Stimulated activated CD8-positive, alpha-beta memory T cell treated with anti-CD3 and anti-CD28 coated beads, Interleukin-2, amount 100 ng/mL, for 1 hour (primary cell): ENCODE data around the gene RNPEPL1.

ENCODE experiments used
- DNase-seq, 2 donors: peaks; one replicate each; pipeline ENCODE4 v3.0.0-alpha.2; 2020; ENCODE audit warnings: low read depth in 2 of 2

The RNPEPL1 gene

DNA sequence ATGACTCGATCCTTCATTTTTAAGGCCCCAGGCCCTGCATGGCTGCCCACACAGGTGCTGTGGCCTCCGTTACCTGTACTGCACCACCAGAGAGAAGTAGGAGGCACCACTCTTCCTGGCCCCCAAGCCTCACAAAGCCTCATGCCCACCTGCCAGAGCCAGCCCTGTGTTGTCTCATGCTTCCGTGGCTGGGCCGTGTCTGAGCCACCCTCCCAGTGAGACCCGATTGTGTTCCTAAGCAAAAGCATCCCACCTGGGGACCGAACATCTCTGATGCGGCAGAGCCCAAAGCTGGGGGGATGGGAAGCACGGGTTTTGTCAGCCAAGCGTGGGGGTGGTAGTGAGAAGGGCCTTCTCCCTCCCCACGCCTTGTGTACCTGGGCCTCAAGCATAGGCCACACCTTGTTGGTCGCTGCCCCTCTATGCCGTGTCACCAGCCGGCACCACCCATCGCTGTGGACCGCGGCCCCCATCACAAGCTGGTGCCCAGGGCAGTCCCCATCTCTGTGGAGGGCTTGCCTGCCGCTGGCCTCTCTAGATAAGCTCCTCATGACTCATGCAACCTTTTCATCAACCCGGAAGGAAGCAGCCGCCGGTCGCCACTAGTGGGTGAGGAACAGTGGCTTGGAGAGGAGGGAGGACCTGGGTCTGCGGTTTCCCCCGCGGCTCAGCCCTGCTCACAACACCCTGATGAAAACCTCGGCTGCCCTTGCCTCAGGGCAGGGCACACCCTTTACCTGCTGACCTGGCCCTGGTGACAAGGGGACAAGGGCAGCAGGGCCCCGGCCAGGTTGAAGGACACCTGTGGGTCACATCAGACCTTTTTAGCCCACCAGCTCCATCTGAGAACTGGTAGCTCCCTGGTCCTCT, 2.7 kb upstream of the RNPEPL1 start:
- peak; percentile 80 to 83 for DNase-seq

DNA sequence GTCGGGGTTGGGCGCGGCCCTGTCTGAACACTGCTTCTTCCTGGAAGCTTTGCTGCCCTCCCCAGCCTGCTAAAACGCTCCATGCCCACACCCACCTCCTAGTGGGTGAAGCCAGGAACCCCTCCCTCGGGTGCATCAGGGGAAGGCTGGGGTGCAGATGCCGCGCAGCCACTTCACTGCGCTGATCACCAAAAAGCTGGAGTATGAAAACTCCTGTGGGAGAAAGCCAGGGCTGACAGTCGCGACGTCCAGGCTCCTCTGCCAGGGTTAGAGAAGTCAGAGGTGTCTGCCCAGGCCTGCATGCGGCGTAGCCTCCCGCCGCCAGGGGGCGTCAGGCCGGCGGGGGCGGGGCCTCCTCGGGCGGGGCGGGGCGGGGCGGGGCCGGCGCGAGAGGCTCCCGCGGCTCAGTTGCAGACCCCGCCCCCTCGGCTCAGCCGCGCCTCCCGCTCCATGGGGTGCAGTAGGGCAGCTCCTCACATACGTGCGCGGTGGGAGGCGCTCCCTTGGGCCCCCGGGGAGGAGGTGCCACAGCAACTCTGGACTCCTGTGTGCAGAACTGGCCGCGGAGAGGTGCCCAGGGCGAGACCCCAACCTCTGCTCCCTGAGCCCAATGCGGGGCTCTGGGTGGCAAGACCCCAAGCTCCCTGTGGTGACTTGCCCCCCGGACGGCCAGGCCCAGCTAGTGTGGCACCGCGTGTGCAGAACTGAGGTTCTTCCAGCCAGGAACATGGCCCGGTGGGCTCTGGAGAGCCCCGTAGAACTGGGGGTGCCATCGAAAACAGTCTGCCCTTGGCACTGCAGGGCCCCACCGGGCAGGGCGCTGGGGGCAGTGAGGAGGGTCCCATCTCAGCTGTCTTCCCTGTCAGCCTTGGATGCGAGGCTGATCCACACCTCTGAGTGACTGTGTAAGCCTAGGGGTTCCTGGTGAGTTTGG, 1.8 kb upstream of the RNPEPL1 start:
- DNase-seq: peak; percentile 86 to 91

DNA sequence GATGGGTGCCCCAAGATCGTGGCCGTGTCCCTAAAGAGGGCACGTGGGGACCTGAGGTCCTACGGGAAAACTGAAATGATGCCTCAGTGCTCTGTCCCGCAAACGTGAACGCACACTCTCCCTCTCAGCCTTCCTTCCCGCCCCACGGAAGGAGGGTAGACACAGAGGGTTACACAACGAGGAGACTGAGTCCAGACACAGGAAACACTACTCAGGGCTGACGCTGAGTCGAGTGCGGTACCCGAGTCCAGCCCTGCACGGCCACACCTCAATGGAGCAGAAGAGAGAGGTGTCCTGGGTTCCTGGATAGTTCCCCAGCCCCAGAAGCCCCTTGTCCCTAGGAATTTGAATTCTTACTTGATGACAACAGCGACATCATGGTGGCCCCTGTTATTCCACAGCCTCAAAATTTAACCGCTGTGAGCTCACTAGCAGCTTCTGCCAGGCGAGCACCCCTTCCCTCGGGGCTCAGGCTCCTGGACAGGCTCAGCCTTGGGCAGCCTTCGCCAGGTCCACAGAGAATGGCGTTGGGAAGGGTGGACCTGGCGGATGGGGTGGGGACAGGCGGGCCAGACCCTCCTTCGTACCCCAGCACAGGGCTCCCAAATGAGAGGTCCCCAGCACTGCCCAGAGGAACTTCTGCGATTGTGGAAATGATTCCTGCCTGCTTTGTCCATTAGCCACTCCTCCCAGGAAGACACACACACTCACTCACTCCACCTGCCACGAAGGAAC, 980 bp upstream of the RNPEPL1 start:
- DNase-seq: no peak

DNA sequence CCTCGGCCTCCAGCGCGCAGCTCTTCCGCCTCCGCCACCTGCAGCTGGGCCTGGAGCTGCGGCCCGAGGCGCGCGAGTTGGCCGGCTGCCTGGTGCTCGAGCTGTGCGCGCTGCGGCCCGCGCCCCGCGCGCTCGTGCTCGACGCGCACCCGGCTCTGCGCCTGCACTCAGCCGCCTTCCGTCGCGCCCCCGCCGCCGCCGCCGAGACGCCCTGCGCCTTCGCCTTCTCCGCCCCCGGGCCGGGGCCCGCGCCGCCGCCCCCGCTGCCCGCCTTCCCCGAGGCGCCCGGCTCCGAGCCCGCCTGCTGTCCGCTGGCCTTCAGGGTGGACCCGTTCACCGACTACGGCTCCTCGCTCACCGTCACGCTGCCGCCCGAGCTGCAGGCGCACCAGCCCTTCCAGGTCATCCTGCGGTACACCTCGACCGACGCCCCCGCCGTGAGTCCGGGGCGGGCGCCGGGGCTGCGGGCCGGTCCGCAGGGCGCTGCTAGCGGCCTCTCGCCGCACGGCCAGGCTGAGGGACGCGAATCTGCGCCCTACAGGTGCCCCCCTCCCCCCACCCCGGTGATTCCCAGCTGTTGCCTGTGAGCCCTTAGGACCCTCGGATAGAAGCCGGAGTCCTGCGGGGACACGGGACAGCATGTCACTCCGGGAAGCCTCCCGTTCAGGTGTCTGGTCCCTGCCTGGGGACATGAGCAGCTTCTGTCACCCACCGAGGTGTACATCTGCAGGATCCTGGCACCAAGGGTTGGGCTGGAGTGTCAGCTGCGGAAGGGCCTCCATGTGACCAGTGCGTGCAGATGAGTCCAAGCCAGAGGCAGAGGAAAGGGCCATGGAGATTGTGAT, 616 bp downstream of the RNPEPL1 start:
- peak in 1 of 2 donors; percentile 38 for DNase-seq

DNA sequence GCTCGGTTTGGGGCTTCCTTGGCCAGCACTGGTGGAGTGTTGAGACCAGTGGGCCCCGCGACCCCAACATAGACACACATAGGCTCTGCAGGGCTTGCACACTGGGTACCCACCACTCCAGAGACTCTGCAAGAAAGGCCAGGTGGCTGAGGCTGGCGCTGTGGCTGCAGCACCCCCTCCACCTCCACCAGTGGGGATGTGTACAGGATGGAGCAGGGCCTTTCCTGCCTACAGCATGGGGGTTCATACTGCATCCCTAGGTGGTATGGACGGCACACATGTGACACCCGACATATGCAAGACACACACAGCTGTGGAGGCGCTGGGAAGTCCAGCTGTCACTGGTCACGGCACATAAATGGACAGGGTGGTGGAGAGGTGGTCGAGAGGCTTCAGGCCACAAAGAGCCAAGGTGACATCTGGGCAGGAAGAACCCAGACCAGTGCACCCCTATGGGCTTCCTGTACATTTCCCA, 1.3 kb downstream of the RNPEPL1 start:
- no peak for DNase-seq

DNA sequence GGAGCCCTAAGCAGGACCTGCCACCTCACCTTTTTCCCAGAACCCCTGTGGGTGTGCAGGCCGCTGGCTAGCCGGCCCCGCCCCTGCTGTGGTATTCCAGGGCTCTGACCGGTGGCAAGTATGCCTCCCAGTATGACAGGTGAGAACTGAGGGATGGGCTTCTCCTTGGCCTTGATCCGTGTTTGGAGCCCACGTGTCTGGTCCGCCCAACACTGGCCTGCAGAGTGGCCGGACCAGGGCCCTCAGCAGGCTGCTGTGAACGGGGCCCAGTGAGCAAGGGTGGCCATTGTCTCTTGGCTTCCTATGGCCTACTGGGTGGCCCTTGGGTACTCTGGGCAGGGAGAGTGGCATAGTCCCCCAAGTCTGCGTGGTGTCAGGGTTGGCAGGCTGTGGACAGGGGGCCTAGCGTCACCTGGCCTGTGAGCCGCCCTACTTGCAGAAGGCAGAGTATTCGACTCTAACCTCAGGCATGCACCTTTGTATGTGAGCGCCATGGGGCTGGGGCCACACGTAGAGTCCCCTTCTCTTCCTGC, 1.8 kb downstream of the RNPEPL1 start:
- no peak for DNase-seq

DNA sequence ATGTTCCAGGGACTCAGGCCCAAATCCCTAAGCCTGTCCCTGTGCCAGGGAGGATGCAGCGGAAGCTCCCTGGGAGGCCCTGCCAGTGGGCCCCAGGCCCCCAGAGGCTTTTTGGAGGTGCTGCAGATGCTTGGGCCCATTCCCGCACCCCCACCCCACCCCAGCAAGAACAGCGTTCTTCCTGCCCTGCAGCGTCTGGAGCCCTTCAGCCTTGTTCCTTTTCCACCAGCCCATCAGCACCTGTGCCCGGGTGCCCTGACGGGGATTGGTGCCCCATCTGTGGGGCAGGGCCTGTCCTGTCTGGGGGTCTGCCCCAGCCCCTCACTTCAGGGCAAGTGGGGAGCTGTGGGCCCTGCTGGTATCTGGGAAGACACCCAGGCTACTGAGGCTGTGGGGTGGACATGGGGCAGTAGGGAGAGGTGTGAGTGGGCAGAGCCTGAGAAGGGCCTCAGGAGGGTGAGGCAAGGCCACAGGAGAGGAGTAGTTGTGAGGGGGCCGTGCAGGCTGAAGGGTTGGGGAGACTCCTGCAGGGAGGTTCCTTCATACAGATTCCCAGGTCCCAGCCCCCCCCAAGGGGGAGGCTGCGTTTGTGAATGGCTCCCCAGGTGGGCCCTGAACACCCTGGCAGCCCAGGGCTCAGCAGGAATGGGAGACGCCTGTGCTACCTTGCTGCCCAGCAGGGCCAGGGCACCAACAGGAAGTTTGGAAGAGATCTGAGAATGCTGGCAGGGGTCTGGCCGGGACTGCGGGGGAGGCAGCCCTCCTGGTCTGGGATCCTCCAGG, 2.4 kb downstream of the RNPEPL1 start:
- no peak for DNase-seq

DNA sequence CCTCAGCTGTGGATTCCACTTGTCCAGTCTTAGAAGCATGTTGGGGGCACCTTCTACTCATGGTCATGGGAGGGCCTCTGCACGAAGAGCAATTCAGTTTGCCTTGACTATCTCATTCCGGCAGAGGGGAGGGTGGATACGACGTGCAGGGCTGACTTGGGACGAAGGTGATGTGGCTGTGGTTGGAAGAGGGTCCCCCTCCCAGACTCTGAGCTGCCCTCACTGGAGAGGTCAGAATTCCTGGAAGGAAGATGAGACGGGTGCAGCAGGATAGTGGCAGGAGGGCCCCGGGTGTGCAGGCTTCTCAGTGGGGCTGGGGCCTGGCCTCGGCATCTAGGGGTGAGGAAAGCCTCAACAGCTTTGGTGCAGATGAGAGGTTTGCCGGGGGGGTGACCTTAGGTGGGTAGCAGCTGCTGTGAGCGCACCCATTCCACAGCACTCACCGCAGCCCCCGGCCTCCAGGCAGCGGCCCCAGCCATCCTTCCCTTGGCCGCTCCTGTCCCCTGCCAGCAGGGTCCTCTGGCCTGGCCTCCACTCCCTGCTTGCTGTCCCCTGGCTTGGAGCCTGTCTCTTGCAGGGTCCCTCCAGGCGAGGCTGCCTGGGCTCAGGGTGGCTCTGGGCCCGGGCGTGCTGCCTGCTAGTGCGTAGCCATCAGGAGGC, 3.2 kb downstream of the RNPEPL1 start:
- DNase-seq: no peak

DNA sequence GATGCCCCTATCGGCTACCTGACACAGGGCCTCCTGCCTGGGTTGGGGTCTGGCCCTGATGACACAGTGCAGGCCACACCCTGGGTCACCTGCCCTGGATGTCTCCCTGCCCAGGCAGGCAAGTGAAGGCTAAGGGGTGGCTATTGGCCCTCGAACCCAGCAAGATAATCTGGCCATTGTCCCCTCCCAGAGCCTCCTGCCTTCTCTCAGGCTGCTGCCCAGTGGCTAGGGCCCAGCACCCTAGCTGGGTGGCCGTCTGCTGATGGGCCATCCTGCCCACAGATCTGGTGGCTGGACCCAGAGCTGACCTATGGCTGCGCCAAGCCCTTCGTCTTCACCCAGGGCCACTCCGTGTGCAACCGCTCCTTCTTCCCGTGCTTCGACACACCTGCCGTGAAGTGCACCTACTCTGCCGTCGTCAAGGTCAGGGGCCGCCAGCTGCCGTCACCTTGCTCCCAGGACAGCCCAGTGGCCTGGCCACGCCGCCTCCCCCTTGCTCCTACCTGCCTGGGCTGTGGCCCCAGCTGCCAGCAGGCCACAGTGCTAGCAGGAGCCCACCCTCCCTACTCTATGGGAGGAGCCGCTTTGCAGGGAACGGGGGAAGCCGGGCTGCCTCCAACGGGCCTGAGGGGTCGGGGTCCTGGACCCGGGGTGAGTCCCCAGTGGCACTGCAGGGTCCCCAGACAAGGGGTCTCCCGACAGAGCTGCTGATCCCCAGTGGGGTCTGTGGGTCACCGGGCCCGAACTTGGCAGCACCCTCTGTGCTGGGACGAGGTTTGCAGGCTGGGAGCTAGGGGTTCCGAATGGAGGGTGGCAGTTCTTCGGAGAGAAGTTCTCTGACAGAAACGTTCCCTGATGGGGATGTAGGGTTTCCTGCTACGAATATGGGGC, 4.1 kb downstream of the RNPEPL1 start:
- DNase-seq: no peak

DNA sequence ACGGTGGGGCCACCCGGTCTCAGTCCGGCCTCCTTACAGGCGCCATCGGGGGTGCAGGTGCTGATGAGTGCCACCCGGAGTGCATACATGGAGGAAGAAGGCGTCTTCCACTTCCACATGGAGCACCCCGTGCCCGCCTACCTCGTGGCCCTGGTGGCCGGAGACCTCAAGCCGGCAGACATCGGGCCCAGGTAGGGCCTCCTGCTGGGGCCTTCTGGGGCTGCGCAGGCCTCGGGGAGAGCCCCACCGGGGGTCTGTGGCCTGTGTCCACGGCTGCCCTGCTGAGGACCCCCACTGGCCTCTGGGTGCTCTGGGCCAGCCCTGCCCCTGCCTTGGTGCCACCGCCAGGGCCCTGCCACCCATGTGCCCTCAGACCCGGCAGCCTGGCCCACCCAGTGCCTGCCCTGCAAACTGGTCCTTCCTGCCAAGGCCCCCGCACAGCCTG, 4.8 kb downstream of the RNPEPL1 start:
- DNase-seq: no peak

DNA sequence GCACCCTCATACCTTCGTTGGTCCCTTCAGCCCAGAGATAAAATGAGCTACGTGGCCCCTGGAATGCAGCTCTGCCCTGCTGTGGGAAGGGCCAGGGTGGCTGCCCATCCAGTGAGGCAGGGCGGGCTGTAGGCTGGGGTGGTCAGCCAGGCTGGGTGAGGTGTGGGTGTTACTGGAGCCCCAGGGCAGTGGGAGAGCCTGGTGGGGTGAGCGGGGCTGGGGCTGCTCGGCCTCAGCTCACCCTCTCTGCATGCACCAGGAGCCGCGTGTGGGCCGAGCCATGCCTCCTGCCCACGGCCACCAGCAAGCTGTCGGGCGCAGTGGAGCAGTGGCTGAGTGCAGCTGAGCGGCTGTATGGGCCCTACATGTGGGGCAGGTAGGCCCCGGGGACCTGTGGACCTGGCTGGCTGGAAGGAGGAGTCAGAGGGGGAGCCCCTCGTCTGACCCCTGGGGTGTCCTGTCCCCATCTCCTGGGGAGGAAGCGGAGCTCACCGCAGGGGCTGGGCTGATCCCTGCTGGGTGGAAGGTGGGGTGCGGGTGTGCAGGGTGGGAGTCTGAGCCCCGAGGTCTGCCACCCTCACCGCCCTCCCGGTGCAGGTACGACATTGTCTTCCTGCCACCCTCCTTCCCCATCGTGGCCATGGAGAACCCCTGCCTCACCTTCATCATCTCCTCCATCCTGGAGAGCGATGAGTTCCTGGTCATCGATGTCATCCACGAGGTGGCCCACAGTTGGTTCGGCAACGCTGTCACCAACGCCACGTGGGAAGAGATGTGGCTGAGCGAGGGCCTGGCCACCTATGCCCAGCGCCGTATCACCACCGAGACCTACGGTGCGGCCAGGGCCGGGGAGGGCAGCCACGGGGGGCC, 5.5 kb downstream of the RNPEPL1 start:
- no peak for DNase-seq

DNA sequence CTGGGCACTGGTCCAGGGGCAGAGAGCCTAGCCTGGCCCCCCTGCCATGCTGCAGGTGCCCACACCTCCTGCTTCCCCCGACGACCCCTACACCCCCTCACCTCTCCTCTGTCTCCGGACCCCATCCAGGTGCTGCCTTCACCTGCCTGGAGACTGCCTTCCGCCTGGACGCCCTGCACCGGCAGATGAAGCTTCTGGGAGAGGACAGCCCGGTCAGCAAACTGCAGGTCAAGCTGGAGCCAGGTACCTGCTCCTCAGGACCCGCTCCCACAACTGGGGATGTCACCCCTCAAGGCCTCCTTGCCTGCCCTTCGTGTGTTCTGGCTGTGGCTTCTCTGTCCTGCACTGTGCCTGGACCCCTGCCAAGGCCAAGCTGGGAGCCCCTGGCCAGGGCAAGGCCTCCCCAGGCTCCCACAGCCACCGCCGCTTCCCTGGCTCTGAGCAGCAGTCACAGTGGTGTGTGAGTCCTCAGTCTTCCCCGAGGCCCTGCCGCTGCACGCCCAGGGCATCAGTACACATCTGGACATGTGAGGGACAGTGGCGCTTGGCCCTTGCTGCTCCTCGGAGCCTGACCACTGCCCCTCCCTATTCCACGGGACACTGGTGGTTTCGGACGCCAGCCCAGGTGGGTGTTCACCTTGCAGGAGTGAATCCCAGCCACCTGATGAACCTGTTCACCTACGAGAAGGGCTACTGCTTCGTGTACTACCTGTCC, 6.3 kb downstream of the RNPEPL1 start:
- DNase-seq: no peak

DNA sequence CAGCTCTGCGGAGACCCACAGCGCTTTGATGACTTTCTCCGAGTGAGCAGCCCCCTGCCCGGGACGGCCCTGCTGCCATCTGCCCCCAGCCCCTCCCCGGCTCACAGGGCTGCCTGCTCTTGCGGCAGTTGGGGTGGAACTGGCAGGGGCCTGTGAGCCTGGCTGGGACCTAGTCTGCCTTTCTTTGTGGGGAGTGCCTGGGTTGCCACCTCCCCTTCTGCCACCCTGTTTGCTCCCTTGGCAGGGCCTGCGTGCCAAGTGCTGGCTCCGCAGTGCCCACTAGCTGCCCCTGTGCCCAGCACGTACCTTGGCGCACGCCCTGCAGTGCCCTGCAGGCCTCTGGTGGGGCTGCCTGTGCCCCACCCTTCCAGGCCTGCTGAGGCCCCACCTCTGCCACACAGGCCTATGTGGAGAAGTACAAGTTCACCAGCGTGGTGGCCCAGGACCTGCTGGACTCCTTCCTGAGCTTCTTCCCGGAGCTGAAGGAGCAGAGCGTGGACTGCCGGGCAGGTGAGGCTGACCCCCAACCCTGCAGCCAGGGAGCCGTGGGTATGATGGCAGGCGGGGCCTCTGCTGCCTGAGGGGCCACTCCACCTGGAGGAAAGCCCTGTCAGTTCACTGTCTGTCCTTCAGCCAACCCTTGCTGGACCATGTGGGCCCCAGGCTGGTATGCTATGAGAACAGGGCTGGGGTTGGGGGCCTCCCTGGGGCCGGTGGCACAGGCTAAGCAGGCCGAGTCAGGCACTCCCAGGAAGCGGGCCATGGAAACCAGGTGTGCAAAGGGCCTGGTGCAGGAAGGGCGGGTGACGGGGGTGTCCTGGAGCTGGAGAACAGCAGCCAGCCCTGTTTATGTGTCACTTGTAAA, 7.0 kb downstream of the RNPEPL1 start:
- DNase-seq: no peak

DNA sequence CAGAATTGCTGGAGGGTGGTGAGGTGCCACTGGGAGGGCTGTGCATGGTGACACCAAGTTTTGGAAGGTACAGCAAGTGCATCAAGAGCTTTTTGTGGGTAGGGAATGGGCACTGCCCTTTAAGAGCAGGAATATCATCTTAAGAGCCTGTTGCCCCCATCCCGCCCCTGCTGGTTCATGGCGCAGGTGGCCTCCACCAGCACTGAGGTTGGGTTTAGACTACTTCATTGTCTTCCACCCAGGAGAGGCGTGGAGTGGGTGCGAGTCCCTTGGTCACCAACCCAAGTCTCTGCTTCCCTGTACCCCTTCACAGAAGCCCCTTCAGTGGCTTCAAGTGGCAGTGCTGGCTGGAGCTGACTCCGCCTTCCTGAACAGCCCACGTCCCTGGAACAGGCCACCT, 7.8 kb downstream of the RNPEPL1 start:
- DNase-seq: no peak

DNA sequence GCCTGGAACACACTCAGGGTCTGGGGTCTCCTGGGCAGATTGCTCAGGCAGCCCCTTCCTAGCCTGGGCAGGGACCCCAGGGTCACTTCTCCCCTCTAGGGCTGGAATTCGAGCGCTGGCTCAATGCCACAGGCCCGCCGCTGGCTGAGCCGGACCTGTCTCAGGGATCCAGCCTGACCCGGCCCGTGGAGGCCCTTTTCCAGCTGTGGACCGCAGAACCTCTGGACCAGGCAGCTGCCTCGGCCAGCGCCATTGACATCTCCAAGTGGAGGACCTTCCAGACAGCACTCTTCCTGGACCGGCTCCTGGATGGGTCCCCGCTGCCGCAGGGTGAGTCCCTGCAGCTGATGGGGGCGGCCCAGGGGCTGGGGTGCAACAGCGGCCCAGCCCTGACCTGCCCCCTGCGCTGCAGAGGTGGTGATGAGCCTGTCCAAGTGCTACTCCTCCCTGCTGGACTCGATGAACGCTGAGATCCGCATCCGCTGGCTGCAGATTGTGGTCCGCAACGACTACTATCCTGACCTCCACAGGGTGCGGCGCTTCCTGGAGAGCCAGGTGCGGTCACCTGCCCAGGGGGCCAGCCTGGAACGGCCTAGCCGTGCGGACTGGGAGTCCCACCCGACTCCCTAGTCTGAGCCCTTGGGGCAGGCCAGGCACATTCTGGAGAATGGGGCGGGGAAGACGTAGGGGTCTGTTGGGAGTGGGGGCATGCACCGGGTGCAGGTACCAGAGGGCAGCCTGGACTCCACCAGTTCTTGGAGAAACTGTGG, 8.3 kb downstream of the RNPEPL1 start:
- DNase-seq: no peak
